Activated CD4-positive, alpha-beta memory T cell treated with anti-CD3 and anti-CD28 coated beads for 36 hours (primary cell): ENCODE results near the gene SMIM1. TPM values are rescaled to one million over a fixed set of nuclear protein-coding genes. Genes with fewer than 3 reads are reported as not detected.

Source experiments
- CTCF ChIA-PET: fragments of 350-600 bp; sonication (Branson Sonifier 250); formaldehyde crosslinking; loops from one replicate; lab custom pipeline; 2021; ENCODE audit warnings: antibody characterized with exemption, inconsistent platforms; lab: Charles Lee
- POLR2A ChIA-PET: fragments of 350-600 bp; sonication (Branson Sonifier 250); formaldehyde crosslinking; loops from one replicate; lab custom pipeline; 2021; ENCODE audit warnings: antibody characterized with exemption; lab: Charles Lee
- DNase-seq: peaks from one replicate; pipeline ENCODE4 v3.0.0-alpha.2; 2020
- H3K27ac Mint-ChIP-seq: one replicate; pipeline ENCODE4 v1.8.0; 2021; ENCODE audit warnings: mixed read lengths
- H3K27me3 Mint-ChIP-seq: one replicate; pipeline ENCODE4 v1.8.0; 2021; ENCODE audit warnings: mixed read lengths
- H3K36me3 Mint-ChIP-seq: one replicate; pipeline ENCODE4 v1.8.0; 2021; ENCODE audit warnings: mixed read lengths
- H3K4me1 Mint-ChIP-seq: one replicate; pipeline ENCODE4 v1.8.0; 2021; ENCODE audit warnings: low read depth, mixed read lengths
- H3K4me3 Mint-ChIP-seq: one replicate; pipeline ENCODE4 v1.8.0; 2021; ENCODE audit warnings: mild to moderate bottlenecking, mixed read lengths
- H3K9me3 Mint-ChIP-seq: one replicate; pipeline ENCODE4 v1.8.0; 2021; ENCODE audit warnings: mixed read lengths
- intact Hi-C: fragments of 100-400 bp; cut with micrococcal nuclease; formaldehyde crosslinking; loops from one replicate; pipeline ENCODE4 v1.15.1; 2023
- total RNA-seq, 2 experiments: library from RNA; stranded (reverse); gene quantifications; one replicate each; pipeline ENCODE4 v1.2.3, GENCODE V29; 2021

SMIM1 gene
- total RNA-seq, 2 experiments from 2014 or later: 2.5 to 2.9 TPM

- Mint-ChIP-seq H3K27me3 (no peaks in the 10 kb centered on the region), H3K4me1 (peaks cover 19% of the 10 kb centered on the region), H3K36me3 (peaks cover 28% of the 10 kb centered on the region), H3K27ac (no peak overlapping the region), H3K4me3 (no peak overlapping the region), H3K9me3 (no peaks in the 10 kb centered on the region)
- intact Hi-C loops: no loop called here
- peak; percentile 34 for DNase-seq
- CTCF ChIA-PET: interaction anchor here (1.2 to 2.2 kb wide), 2 partner anchors 10 to 12 kb away, joined by 4 to 10 read pairs; no protein-coding TSS in a partner anchor
- POLR2A ChIA-PET: interaction anchor here (0.8 to 1.0 kb wide), 2 partner anchors 9 to 11 kb away, joined by 3 to 4 read pairs; partner anchors contain the start of gene LRRC47
Measured at GRCh38 chr1:3785456-3786157, 13.1 kb downstream of the SMIM1 start.

GRCh38 chr1:3786468-3787348 lies 14.2 kb downstream of the SMIM1 start:
- intact Hi-C loops: loop anchor here (1.0 kb wide), 2 partner anchors 10 to 15 kb away; partner anchors contain the start of gene LRRC47
- Mint-ChIP-seq H3K4me3 (no peak overlapping the region), H3K4me1 (peaks cover 19% of the 10 kb centered on the region), H3K27ac (peak overlapping the region; percentile 64), H3K36me3 (peaks cover 25% of the 10 kb centered on the region), H3K9me3 (no peaks in the 10 kb centered on the region), H3K27me3 (no peaks in the 10 kb centered on the region)
- DNase-seq: no peak
- ChIA-PET CTCF (interaction anchor here (0.9 to 2.2 kb wide), 4 partner anchors 10 to 62 kb away, joined by 4 to 10 read pairs (median 6); partner anchors contain the start of gene LRRC47), POLR2A (interaction anchor here (0.9 to 1.5 kb wide), 4 partner anchors 9 to 103 kb away, joined by 3 to 10 read pairs (median 4); partner anchors contain the start of gene LRRC47)

- intact Hi-C loops: loop anchor here (1.0 kb wide), 2 partner anchors 9 to 14 kb away; partner anchors contain the start of gene LRRC47
- H3K36me3 Mint-ChIP-seq: peaks cover 21% of the 10 kb centered on the region
- H3K27me3 Mint-ChIP-seq: no peaks in the 10 kb centered on the region
- CTCF ChIA-PET: interaction anchor here (0.9 to 1.6 kb wide), 3 partner anchors 9 to 63 kb away, joined by 4 to 7 read pairs (median 5); partner anchors contain the start of gene LRRC47
- peak; percentile 88 for DNase-seq
- POLR2A ChIA-PET: interaction anchor here (0.9 to 1.5 kb wide), 3 partner anchors 9 to 103 kb away, joined by 3 to 10 read pairs (median 3); partner anchors contain the start of gene LRRC47
- no peaks in the 10 kb centered on the region for H3K9me3 Mint-ChIP-seq
- H3K4me3 Mint-ChIP-seq: no peak overlapping the region
- peak overlapping the region; percentile 64 for H3K27ac Mint-ChIP-seq
- H3K4me1 Mint-ChIP-seq: peaks cover 22% of the 10 kb centered on the region
Measured at GRCh38 chr1:3787349-3787715, 14.8 kb downstream of the SMIM1 start.

- peaks cover 20% of the 10 kb centered on the region for H3K36me3 Mint-ChIP-seq
- H3K4me1 Mint-ChIP-seq: peaks cover 27% of the 10 kb centered on the region
- ChIA-PET CTCF (interaction anchor here (0.9 to 1.6 kb wide), 3 partner anchors 9 to 64 kb away, joined by 4 to 7 read pairs (median 5); partner anchors contain the start of gene LRRC47), POLR2A (interaction anchor here (0.9 to 1.5 kb wide), 3 partner anchors 8 to 102 kb away, joined by 3 to 10 read pairs (median 3); partner anchors contain the start of gene LRRC47)
- no peaks in the 10 kb centered on the region for H3K9me3 Mint-ChIP-seq
- H3K27me3 Mint-ChIP-seq: no peaks in the 10 kb centered on the region
- intact Hi-C loops: loop anchor here (1.0 kb wide), 2 partner anchors 8 to 13 kb away; partner anchors contain the start of gene LRRC47
- no peak overlapping the region for H3K4me3 Mint-ChIP-seq
- DNase-seq: no peak
- peak overlapping the region; percentile 64 for H3K27ac Mint-ChIP-seq
Measured at GRCh38 chr1:3787745-3788605, 15.4 kb downstream of the SMIM1 start.

- intact Hi-C loops: no loop called here
- H3K9me3 Mint-ChIP-seq: no peaks in the 10 kb centered on the region
- POLR2A ChIA-PET: no interaction called here
- H3K27me3 Mint-ChIP-seq: no peaks in the 10 kb centered on the region
- no peak overlapping the region for H3K27ac Mint-ChIP-seq
- no peak for DNase-seq
- H3K4me1 Mint-ChIP-seq: peaks cover 36% of the 10 kb centered on the region
- CTCF ChIA-PET: interaction anchor here (1.1 kb wide), 1 partner anchor 13 kb away, joined by 3 read pairs; no protein-coding TSS in a partner anchor
- no peak overlapping the region for H3K4me3 Mint-ChIP-seq
- H3K36me3 Mint-ChIP-seq: peaks cover 19% of the 10 kb centered on the region
Measured at GRCh38 chr1:3788756-3789420, 16.3 kb downstream of the SMIM1 start.

GRCh38 chr1:3789421-3790300 lies 17.1 kb downstream of the SMIM1 start:
- H3K36me3 Mint-ChIP-seq: peaks cover 12% of the 10 kb centered on the region
- no peaks in the 10 kb centered on the region for H3K27me3 Mint-ChIP-seq
- intact Hi-C loops: no loop called here
- POLR2A ChIA-PET: no interaction called here
- H3K4me1 Mint-ChIP-seq: peaks cover 41% of the 10 kb centered on the region
- no peaks in the 10 kb centered on the region for H3K9me3 Mint-ChIP-seq
- no peak for DNase-seq
- H3K4me3 Mint-ChIP-seq: no peak overlapping the region
- CTCF ChIA-PET: interaction anchor here (1.1 kb wide), 1 partner anchor 13 kb away, joined by 3 read pairs; no protein-coding TSS in a partner anchor
- H3K27ac Mint-ChIP-seq: no peak overlapping the region

GRCh38 chr1:3790500-3790923 lies 18.0 kb downstream of the SMIM1 start:
- Mint-ChIP-seq H3K4me1 (peaks cover 48% of the 10 kb centered on the region), H3K27me3 (no peaks in the 10 kb centered on the region), H3K4me3 (no peak overlapping the region), H3K36me3 (peaks cover 8% of the 10 kb centered on the region), H3K9me3 (no peaks in the 10 kb centered on the region), H3K27ac (no peak overlapping the region)
- CTCF ChIA-PET: no interaction called here
- DNase-seq: no peak
- intact Hi-C loops: no loop called here
- POLR2A ChIA-PET: no interaction called here

GRCh38 chr1:3790952-3791351 lies 18.4 kb downstream of the SMIM1 start:
- Mint-ChIP-seq H3K36me3 (peaks cover 8% of the 10 kb centered on the region), H3K4me1 (peaks cover 48% of the 10 kb centered on the region), H3K27ac (no peak overlapping the region), H3K27me3 (no peaks in the 10 kb centered on the region), H3K9me3 (no peaks in the 10 kb centered on the region), H3K4me3 (no peak overlapping the region)
- DNase-seq: no peak
- CTCF ChIA-PET: no interaction called here
- POLR2A ChIA-PET: no interaction called here
- intact Hi-C loops: no loop called here

GRCh38 chr1:3795453-3796214 lies 23.1 kb downstream of the SMIM1 start:
- H3K36me3 Mint-ChIP-seq: peaks cover 4% of the 10 kb centered on the region
- peaks cover 2% of the 10 kb centered on the region for H3K27me3 Mint-ChIP-seq
- CTCF ChIA-PET: interaction anchor here (0.6 to 5.3 kb wide), 4 partner anchors 8 to 62 kb away, joined by 3 to 39 read pairs (median 6); partner anchors contain the start of genes CEP104 and DFFB
- POLR2A ChIA-PET: interaction anchor here (1.1 to 1.3 kb wide), 2 partner anchors 8 to 10 kb away, joined by 4 to 10 read pairs; no protein-coding TSS in a partner anchor
- no peak for DNase-seq
- intact Hi-C loops: loop anchor here (1.0 to 5.0 kb wide), 5 partner anchors 8 to 143 kb away; partner anchors contain the start of genes C1orf174, CEP104, DFFB and SMIM1
- H3K4me1 Mint-ChIP-seq: peaks cover 39% of the 10 kb centered on the region
- H3K4me3 Mint-ChIP-seq: peak overlapping the region; percentile 85
- H3K27ac Mint-ChIP-seq: no peak overlapping the region
- H3K9me3 Mint-ChIP-seq: no peaks in the 10 kb centered on the region
